HG02852 (cell line): ENCODE data around the gene OR10G4.
"Not testable (repeated sequence)": the region's sequence is repeated elsewhere in the genome, so short reads cannot be mapped to it uniquely, and the experiment has no call there.

Experiments used
- ATAC-seq: cut with Tn5 transposase; IDR thresholded peaks from one replicate; pipeline ENCODE4 v1.9.1; 2021; ENCODE audit warnings: mild to moderate bottlenecking, moderate library complexity; ENCODE audit not compliant: unreplicated experiment

Gene OR10G4

GRCh38 chr11:124012697-124013096 is at the start of gene OR10G4:
OR10G4 (plus strand) TSS chr11:124012997; CDS start chr11:124015575, 2,578 bp downstream.
- ATAC-seq = no peak

DNA sequence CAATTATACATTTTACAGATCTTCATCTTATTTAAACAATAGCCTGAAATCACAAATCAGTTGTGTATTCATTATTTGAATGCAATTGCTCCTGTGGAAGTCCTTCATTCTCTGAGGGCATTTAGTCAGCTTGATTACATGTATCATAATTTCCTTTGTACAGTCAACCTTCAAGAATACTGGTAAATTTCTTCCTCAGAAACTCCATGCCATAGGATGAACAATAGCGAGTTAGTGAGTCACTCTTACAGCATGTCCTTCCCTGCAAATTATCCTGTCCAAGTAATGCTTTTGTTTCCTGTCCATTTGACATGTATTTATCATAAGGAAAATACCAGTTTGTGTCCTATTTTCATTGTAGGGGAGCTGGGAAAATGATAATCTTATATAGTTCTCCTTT is 39.0 kb upstream of the OR10G4 start:
- no peak for ATAC-seq

- ATAC-seq = no peak
These were observed 35.8 kb upstream of the OR10G4 start for GRCh38 chr11:123976770-123977560.

DNA sequence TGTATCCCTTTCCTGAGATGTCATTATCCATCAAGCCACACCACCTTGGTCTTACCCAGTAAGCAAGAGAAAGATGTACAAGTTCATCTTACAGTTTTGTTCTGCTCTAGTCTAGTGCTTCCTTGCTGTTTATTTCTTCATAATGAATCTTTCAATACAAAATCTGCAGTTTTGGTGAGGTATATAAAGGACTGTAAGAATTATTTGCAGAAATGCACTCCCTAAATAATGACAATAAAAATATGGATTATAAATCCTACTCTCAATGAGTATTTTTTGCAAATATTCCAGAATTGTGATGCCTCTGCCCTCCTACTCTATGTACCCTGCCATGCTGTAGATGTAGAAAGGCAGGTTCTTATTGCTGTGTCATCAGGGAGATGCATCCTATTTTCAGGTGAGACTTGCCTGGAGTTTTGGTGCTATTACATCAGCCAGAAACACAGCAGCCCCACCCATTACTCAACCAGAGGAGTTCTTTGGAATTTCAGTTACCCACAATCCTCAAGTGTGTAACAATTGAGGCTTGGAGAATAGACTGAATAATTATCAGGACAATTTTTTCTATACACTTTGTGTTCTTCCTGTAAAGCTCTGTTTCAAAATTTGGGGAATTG is 35.0 kb upstream of the OR10G4 start, which contains the start of gene OR10S1:
OR10S1 (minus strand) TSS at position 51 of the 617 bp plus-strand sequence. CDS start 117 bp downstream, outside the sequence.
- no peak for ATAC-seq

DNA sequence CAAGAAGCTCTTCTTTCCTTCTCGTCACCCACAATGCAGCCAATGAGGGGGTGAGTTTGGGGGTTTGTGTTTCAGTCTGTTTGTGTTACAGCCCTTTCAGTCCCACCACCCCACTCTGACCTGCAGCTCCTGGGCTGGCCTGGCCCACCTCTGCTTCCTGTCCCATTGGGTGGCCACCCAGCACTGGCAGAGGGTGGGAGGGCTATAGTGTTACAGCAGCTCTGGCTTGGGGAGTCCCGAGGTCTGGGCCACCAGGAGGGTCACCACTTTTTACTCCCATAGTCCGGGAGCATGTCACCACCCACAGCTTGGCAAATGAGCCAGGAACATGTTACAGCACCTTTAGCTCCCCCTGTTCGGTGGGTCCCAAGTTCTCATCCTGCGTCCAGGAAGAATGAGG is 33.5 kb upstream of the OR10G4 start:
- ATAC-seq = no peak

- no peak for ATAC-seq
These were observed 17.7 kb upstream of the OR10G4 start, which contains the start of gene OR10G6 for GRCh38 chr11:123995119-123995518. OR10G6 (minus strand) TSS chr11:123995161; CDS start chr11:123995161, 0 bp downstream.

GRCh38 chr11:124015837-124016236 is 3.0 kb downstream of the OR10G4 start:
- not testable (repeated sequence) for ATAC-seq

DNA sequence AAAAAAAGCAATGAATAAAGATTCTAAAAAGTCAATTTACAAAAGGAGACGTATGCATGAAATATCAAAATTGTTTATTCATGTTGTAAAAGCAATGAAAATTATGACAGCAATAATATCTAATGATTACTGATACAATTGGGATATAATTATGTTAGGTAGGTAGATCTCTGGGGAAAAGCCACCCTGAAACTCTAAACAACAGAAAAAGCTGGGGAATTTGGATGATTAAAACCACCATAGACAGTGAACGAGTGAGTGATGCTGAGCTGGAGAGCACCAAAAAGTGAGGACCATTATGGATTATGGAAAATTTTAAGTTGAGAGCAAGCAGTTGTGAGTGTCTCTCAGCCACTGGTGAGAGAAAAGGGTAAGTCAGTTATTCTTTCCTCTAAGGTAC is 13.7 kb downstream of the OR10G4 start, which contains the start of gene OR10G8:
OR10G8 (plus strand) TSS at position 301 of the 400 bp plus-strand sequence. CDS start 2,825 bp downstream, outside the sequence.
- ATAC-seq = no peak

- no peak for ATAC-seq
These were observed 23.9 kb downstream of the OR10G4 start for GRCh38 chr11:124036666-124037065.

GRCh38 chr11:124039557-124039956 is 26.8 kb downstream of the OR10G4 start:
- no peak for ATAC-seq

DNA sequence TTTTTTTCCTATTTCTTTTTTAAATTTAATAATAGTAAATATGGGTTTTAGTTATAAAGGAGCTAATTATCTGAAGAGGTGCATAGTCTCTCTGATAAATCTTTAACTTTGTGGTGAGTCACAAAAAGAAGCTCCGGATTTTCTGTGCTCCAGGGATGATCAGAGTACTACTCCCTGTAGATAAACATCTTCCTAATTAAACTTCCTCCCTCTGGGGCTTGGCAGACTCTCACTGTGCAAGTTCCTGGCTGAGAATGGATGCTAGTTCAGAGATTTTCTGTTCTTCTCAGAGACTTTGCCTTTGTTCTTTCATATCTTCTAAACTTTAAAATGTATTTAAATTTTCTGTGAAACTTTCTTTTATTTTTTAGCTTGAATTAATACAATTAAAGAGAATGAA is 28.5 kb downstream of the OR10G4 start, which contains the start of gene OR10G7:
OR10G7 (minus strand) TSS at position 72 of the 400 bp plus-strand sequence. CDS start 2,324 bp downstream, outside the sequence.
- ATAC-seq = no peak

GRCh38 chr11:124043420-124043819 is 30.6 kb downstream of the OR10G4 start:
- ATAC-seq = no peak

- no peak for ATAC-seq
These were observed 38.0 kb downstream of the OR10G4 start for GRCh38 chr11:124050748-124051147.

- ATAC-seq = no peak
These were observed 40.2 kb downstream of the OR10G4 start for GRCh38 chr11:124052966-124053365.
